Naive thymus-derived CD4-positive, alpha-beta T cell (primary cell): Measurements from ENCODE around the gene INPP1. TPM values are rescaled to one million over a fixed set of nuclear protein-coding genes. Genes with fewer than 3 reads are reported as not detected.
"Not testable (repeated sequence)": the region's sequence is repeated elsewhere in the genome, so short reads cannot be mapped to it uniquely, and the experiment has no call there.

Experiments
- ATAC-seq: fragments of 150-1000 bp; cut with Tn5 transposase; 2 replicates; pipeline ENCODE4 v1.10.0; 2021; ENCODE audit warnings: mild to moderate bottlenecking, moderate library complexity
- CTCF ChIA-PET: fragments of 350-600 bp; sonication (Branson Sonifier 250); formaldehyde crosslinking; loops from one replicate; lab custom pipeline; 2021; ENCODE audit warnings: antibody characterized with exemption; lab: Charles Lee
- POLR2A ChIA-PET: fragments of 350-600 bp; sonication (Branson Sonifier 250); formaldehyde crosslinking; loops from one replicate; lab custom pipeline; 2021; ENCODE audit warnings: antibody characterized with exemption, inconsistent platforms; lab: Charles Lee
- DNase-seq, 9 donors: peaks; one replicate each; pipeline versions ENCODE4 v3.0.0 to v3.0.0-alpha.2; 2020 to 2022; ENCODE audit warnings: mixed read lengths in 1 of 9
- H3K27ac ChIP-seq: one replicate; pipeline ENCODE4 v1.7.0; 2013; ENCODE audit warnings: mild to moderate bottlenecking, low read depth, low read length, moderate library complexity
- H3K27me3 ChIP-seq, 2 donors: one replicate each; pipeline ENCODE4 v1.7.0; 2013; ENCODE audit warnings: low read length in 2 of 2, mild to moderate bottlenecking in 2 of 2, moderate library complexity in 2 of 2; ENCODE audit not compliant: control insufficient read depth in 2 of 2, insufficient read depth in 2 of 2
- H3K36me3 ChIP-seq, 3 experiments: 1 replicate in 2 of 3; 2 replicates in 1 of 3; pipeline ENCODE4 v1.7.0; 2013; ENCODE audit warnings: low read length in 3 of 3, mild to moderate bottlenecking in 3 of 3, moderate library complexity in 1 of 3; ENCODE audit not compliant: insufficient read depth in 3 of 3, control insufficient read depth in 2 of 3
- H3K4me1 ChIP-seq, 2 donors: one replicate each; pipeline ENCODE4 v1.7.0; 2013; ENCODE audit warnings: low read length in 2 of 2, mild to moderate bottlenecking in 2 of 2, moderate library complexity in 1 of 2; ENCODE audit not compliant: control insufficient read depth in 2 of 2, insufficient read depth in 2 of 2
- H3K4me3 ChIP-seq: 2 replicates; pipeline ENCODE4 v1.7.0; 2013; ENCODE audit warnings: mild to moderate bottlenecking, low read length
- H3K9me3 ChIP-seq, 3 experiments: 1 replicate in 2 of 3; 2 replicates in 1 of 3; pipeline ENCODE4 v1.7.0; 2013; ENCODE audit warnings: low read length in 3 of 3; ENCODE audit not compliant: control insufficient read depth in 2 of 3
- H3K27ac Mint-ChIP-seq, 9 donors: one replicate each; pipeline ENCODE4 v1.8.0; 2020 to 2022; ENCODE audit warnings: mixed read lengths in 9 of 9, mild to moderate bottlenecking in 8 of 9, moderate library complexity in 5 of 9, inconsistent platforms in 2 of 9
- H3K27me3 Mint-ChIP-seq, 5 donors: one replicate each; pipeline ENCODE4 v1.8.0; 2021 to 2022; ENCODE audit warnings: mixed read lengths in 5 of 5, mild to moderate bottlenecking in 1 of 5
- H3K36me3 Mint-ChIP-seq, 5 donors: one replicate each; pipeline ENCODE4 v1.8.0; 2020 to 2022; ENCODE audit warnings: mixed read lengths in 5 of 5, mild to moderate bottlenecking in 3 of 5, inconsistent platforms in 1 of 5
- H3K4me1 Mint-ChIP-seq, 7 donors: one replicate each; pipeline ENCODE4 v1.8.0; 2020 to 2022; ENCODE audit warnings: mixed read lengths in 7 of 7, mild to moderate bottlenecking in 3 of 7, inconsistent platforms in 1 of 7
- H3K4me3 Mint-ChIP-seq, 10 donors: one replicate each; pipeline ENCODE4 v1.8.0; 2020 to 2022; ENCODE audit warnings: mild to moderate bottlenecking in 10 of 10, mixed read lengths in 10 of 10, moderate library complexity in 6 of 10, inconsistent platforms in 2 of 10
- H3K9me3 Mint-ChIP-seq, 11 donors: one replicate each; pipeline ENCODE4 v1.8.0; 2020 to 2022; ENCODE audit warnings: mixed read lengths in 11 of 11, mild to moderate bottlenecking in 4 of 11, inconsistent platforms in 1 of 11, moderate library complexity in 1 of 11
- intact Hi-C, 2 donors: fragments of 100-400 bp; cut with micrococcal nuclease; formaldehyde crosslinking; loops; one replicate each; pipeline ENCODE4 v1.15.1; 2023
- polyA plus RNA-seq, 2 donors: library from polyadenylated mRNA; unstranded; fragments of 300-500 nt; fragmentation: Illumina TruSeq; gene quantifications; one replicate each; pipeline ENCODE4 v1.2.3, GENCODE V29; 2021
- total RNA-seq, 6 experiments: library from RNA in 5 of 6; stranded (reverse) in 5 of 6; gene quantifications; 1 replicate in 5 of 6; 2 replicates in 1 of 6; pipeline ENCODE4 v1.2.3 and lab custom pipeline; 2021 to 2026

The INPP1 gene
- total RNA-seq = 1 to 10 TPM; 1.6 to 6.7 (median 2.5) TPM
- polyA plus RNA-seq = 1 to 10 TPM; 1.2 to 2.0 TPM
- 1.6 reads per million, percentile 5 among the genes with 10 or more reads in this experiment for total RNA-seq (lab: John Stamatoyannopoulos, UW)

DNA sequence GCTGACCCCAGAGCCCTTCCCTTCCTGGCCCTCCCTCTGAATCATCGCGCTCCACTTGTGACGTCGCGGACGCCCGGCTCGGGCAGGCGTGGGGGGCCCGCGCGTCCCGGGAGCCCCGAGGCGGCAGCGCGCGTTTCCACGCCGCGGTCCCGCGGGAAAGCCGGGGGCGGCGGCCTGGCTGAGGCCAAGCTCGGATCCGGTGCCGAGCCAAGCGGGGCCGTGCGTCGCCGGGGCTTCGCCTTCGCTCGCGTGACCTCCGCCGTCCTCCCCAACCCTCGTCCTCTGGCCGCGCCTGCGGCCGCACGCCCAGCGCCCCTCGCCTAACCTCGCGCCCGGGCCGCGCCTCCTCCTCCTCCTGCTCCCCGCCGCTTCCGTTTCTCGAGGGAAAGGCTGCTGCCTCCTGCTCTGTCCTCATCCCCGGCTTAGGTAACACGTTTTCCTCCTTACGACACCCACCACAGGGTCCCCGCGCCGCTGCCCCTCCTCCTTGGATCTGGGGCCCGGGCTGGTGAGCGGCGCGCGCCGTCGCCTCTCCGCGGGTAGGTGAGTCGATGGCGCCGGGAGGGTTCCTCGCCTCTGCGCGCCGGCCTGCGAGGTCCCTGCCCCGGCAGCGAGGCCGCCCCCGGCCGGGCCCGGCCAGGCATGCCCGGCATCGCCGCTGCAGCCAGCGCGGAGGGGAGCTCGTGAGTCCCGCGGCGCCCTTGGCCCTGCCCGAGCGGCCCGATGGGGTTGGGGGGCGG is at the start of gene INPP1:
INPP1 (plus strand) TSS at position 54 of the 740 bp plus-strand sequence. CDS start 16,514 bp downstream, outside the sequence.
- H3K9me3 Mint-ChIP-seq = no peaks in the 10 kb centered on the region
- H3K27me3 ChIP-seq = no peaks in the 10 kb centered on the region
- H3K36me3 ChIP-seq = no peaks in the 10 kb centered on the region
- H3K4me3 Mint-ChIP-seq = peak within 1 kb of the TSS; percentile 64 to 94 (median 88)
- peak within 1 kb of the TSS; percentile 26 for H3K27ac ChIP-seq
- peak within 1 kb of the TSS in 6 of 9 donors; percentile 32 to 74 (median 58) for H3K27ac Mint-ChIP-seq
- peaks cover 3 to 11% of the 10 kb centered on the region in 2 donors for H3K4me1 ChIP-seq
- H3K9me3 ChIP-seq = no peaks in the 10 kb centered on the region
- H3K4me3 ChIP-seq = peak within 1 kb of the TSS; percentile 66
- DNase-seq = peak; percentile 9 to 57 (median 28)
- ChIA-PET CTCF (interaction anchor here (0.9 kb wide), 1 partner anchor 387 kb away, joined by 3 read pairs; no protein-coding TSS in a partner anchor), POLR2A (interaction anchor here (0.6 to 1.7 kb wide), 4 partner anchors 16 to 537 kb away, joined by 3 to 4 read pairs (median 4); no protein-coding TSS in a partner anchor)
- no peaks in the 10 kb centered on the region for H3K36me3 Mint-ChIP-seq
- peaks cover 0 to 30% (median 4%) of the 10 kb centered on the region in 5 donors for H3K27me3 Mint-ChIP-seq
- peak; percentile 86 for ATAC-seq
- intact Hi-C loops = loop anchor here (1.0 to 2.0 kb wide), 4 partner anchors 11 to 29 kb away; partner anchors contain the start of gene HIBCH (in 2 of the 2)
- H3K4me1 Mint-ChIP-seq = peaks cover 5 to 24% (median 12%) of the 10 kb centered on the region in 7 donors

DNA sequence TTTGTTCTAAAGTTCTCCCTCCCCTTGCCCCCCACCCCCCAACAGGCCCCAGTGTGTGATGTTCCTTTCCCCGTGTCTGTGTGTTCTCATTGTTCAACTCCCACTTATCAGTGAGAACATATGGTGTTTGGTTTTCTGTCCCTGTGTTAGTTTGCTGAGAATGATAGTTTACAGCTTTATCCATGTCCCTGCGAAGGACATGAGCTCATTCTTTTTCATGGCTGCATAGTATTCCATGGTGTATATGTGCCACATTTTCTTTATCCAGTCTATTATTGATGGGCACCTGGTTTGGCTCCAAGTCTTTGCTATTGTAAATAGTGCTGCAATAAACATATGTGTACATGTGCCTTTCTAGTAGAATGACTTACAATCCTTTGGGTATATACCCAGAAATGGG is 45.5 kb upstream of the INPP1 start:
- H3K36me3 ChIP-seq, H3K4me3 Mint-ChIP-seq, H3K27ac ChIP-seq, H3K4me1 ChIP-seq, H3K4me3 ChIP-seq, H3K9me3 ChIP-seq, H3K27me3 Mint-ChIP-seq, H3K4me1 Mint-ChIP-seq, POLR2A ChIA-PET, DNase-seq, CTCF ChIA-PET, intact Hi-C loops, ATAC-seq, H3K27me3 ChIP-seq, H3K27ac Mint-ChIP-seq: not testable (repeated sequence)
- Mint-ChIP-seq H3K9me3 (peaks cover 0 to 13% (median 4%) of the 10 kb centered on the region in 11 donors), H3K36me3 (peaks cover 22 to 73% (median 67%) of the 10 kb centered on the region in 5 donors)

DNA sequence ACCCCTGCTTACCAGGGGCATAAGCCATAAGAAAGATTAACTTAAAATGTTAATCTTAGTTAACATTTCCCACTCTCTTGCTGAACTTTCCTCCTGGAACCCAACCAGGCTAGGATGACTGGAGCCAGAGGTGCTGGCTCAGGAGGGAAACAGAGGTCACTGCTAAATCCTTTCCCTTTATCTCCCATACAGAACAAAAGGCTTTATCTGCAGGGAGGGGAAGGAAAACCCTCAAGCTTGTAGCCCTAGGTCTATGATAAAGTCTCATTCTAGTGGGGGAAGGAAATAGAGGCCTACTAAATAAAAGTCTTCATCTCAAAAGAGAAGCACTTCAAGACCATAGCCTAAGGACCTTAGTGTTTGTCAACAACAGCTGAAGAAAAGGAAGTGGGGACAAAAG is 42.4 kb upstream of the INPP1 start:
- Histone ChIP-seq H3K36me3 (peaks cover 0 to 7% (median 0%) of the 10 kb centered on the region in 3 experiments), H3K4me3 (no peak overlapping the region), H3K4me1 (no peaks in the 10 kb centered on the region), H3K9me3 (no peaks in the 10 kb centered on the region), H3K27ac (no peak overlapping the region), H3K27me3 (no peaks in the 10 kb centered on the region)
- intact Hi-C loops = no loop called here
- peaks cover 0 to 13% (median 4%) of the 10 kb centered on the region in 11 donors for H3K9me3 Mint-ChIP-seq
- no peak for DNase-seq
- no peaks in the 10 kb centered on the region for H3K27me3 Mint-ChIP-seq
- peaks cover 24 to 71% (median 65%) of the 10 kb centered on the region in 5 donors for H3K36me3 Mint-ChIP-seq
- POLR2A ChIA-PET = no interaction called here
- H3K4me1 Mint-ChIP-seq = peaks cover 0 to 17% (median 7%) of the 10 kb centered on the region in 7 donors
- H3K4me3 Mint-ChIP-seq = no peak overlapping the region
- ATAC-seq = no peak
- CTCF ChIA-PET = no interaction called here
- H3K27ac Mint-ChIP-seq = peak overlapping the region in 1 of 9 donors; percentile 25

DNA sequence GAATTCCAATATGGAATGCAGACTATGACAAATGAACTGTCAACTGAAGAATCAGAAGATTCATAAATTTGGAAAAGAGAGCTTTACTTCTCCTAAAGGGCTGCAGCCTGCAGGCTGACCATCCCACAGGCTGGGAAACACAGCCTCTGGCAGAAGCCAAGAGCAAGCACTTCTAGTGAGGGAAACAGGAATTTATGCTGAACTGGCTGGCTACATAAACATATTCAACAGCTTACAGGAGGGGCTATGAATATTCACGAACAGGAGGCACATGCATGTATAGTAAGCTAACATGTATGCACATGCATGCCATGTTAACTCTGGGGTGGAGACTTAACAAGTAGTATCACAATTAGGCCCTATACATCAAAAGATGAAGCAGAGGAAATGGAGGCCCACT is 41.3 kb upstream of the INPP1 start:
- no peak overlapping the region for H3K4me3 ChIP-seq
- H3K27me3 ChIP-seq = no peaks in the 10 kb centered on the region
- CTCF ChIA-PET = no interaction called here
- Mint-ChIP-seq H3K9me3 (peaks cover 0 to 13% (median 4%) of the 10 kb centered on the region in 11 donors), H3K27me3 (no peaks in the 10 kb centered on the region), H3K4me3 (no peak overlapping the region), H3K36me3 (peaks cover 24 to 72% (median 62%) of the 10 kb centered on the region in 5 donors), H3K27ac (no peak overlapping the region), H3K4me1 (peaks cover 0 to 17% (median 7%) of the 10 kb centered on the region in 7 donors)
- peaks cover 0 to 7% (median 0%) of the 10 kb centered on the region in 3 experiments for H3K36me3 ChIP-seq
- DNase-seq (no peak), ATAC-seq (no peak)
- no peaks in the 10 kb centered on the region for H3K4me1 ChIP-seq
- POLR2A ChIA-PET = no interaction called here
- intact Hi-C loops = no loop called here
- no peak overlapping the region for H3K27ac ChIP-seq
- no peaks in the 10 kb centered on the region for H3K9me3 ChIP-seq

- ATAC-seq (no peak), DNase-seq (no peak)
- Histone ChIP-seq H3K4me1 (no peaks in the 10 kb centered on the region), H3K4me3 (no peak overlapping the region), H3K27ac (no peak overlapping the region), H3K36me3 (peaks cover 0 to 7% (median 0%) of the 10 kb centered on the region in 3 experiments), H3K27me3 (no peaks in the 10 kb centered on the region), H3K9me3 (no peaks in the 10 kb centered on the region)
- Mint-ChIP-seq H3K36me3 (peaks cover 20 to 77% (median 53%) of the 10 kb centered on the region in 5 donors), H3K4me3 (no peak overlapping the region), H3K27me3 (no peaks in the 10 kb centered on the region), H3K9me3 (peaks cover 0 to 13% (median 4%) of the 10 kb centered on the region in 11 donors), H3K4me1 (peaks cover 0 to 23% (median 15%) of the 10 kb centered on the region in 7 donors), H3K27ac (no peak overlapping the region)
- intact Hi-C loops = no loop called here
- POLR2A ChIA-PET = no interaction called here
- CTCF ChIA-PET = no interaction called here
Measured at GRCh38 chr2:190303647-190304046, 39.7 kb upstream of the INPP1 start.

GRCh38 chr2:190304404-190304803 is 39.0 kb upstream of the INPP1 start:
- Mint-ChIP-seq H3K36me3 (peaks cover 20 to 78% (median 55%) of the 10 kb centered on the region in 5 donors), H3K27ac (no peak overlapping the region), H3K4me3 (no peak overlapping the region), H3K4me1 (peaks cover 0 to 23% (median 15%) of the 10 kb centered on the region in 7 donors), H3K27me3 (no peaks in the 10 kb centered on the region), H3K9me3 (peaks cover 0 to 13% (median 3%) of the 10 kb centered on the region in 11 donors)
- no peak overlapping the region for H3K4me3 ChIP-seq
- ATAC-seq (no peak), DNase-seq (no peak)
- ChIA-PET POLR2A (no interaction called here), CTCF (no interaction called here)
- no peak overlapping the region for H3K27ac ChIP-seq
- H3K9me3 ChIP-seq = no peaks in the 10 kb centered on the region
- peaks cover 0 to 7% (median 0%) of the 10 kb centered on the region in 3 experiments for H3K36me3 ChIP-seq
- no peaks in the 10 kb centered on the region for H3K27me3 ChIP-seq
- intact Hi-C loops = no loop called here
- H3K4me1 ChIP-seq = no peaks in the 10 kb centered on the region
